ENCODE results near the gene ASH1L.
"Not testable (repeated sequence)": the region's sequence is repeated elsewhere in the genome, so short reads cannot be mapped to it uniquely, and the experiment has no call there.

Gene ASH1L

GRCh38 chr1:155555915-155556314 is 6.7 kb downstream of the ASH1L start:
- no peak for DNase-seq (ENCODE audit: low read depth)

GRCh38 chr1:155553349-155553748 is 9.3 kb downstream of the ASH1L start:
- DNase-seq (ENCODE audit: low read depth) = no peak

- DNase-seq (ENCODE audit: low read depth) = no peak
Measured at GRCh38 chr1:155548706-155549105, 13.9 kb downstream of the ASH1L start.

- no peak for DNase-seq (ENCODE audit: low read depth)
Measured at GRCh38 chr1:155540000-155540874, 22.4 kb downstream of the ASH1L start.

GRCh38 chr1:155537193-155537592 is 25.4 kb downstream of the ASH1L start:
- no peak for DNase-seq (ENCODE audit: low read depth)

GRCh38 chr1:155531624-155532023 is 31.0 kb downstream of the ASH1L start:
- no peak for DNase-seq (ENCODE audit: low read depth)

- no peak for DNase-seq (ENCODE audit: low read depth)
Measured at GRCh38 chr1:155529929-155530328, 32.7 kb downstream of the ASH1L start.

GRCh38 chr1:155529109-155529508 is 33.5 kb downstream of the ASH1L start:
- DNase-seq (ENCODE audit: low read depth) = no peak

GRCh38 chr1:155527677-155528076 is 34.9 kb downstream of the ASH1L start:
- DNase-seq (ENCODE audit: low read depth) = peak; percentile 39

GRCh38 chr1:155526356-155526755 is 36.2 kb downstream of the ASH1L start:
- DNase-seq (ENCODE audit: low read depth) = no peak

GRCh38 chr1:155522069-155522468 is 40.5 kb downstream of the ASH1L start:
- DNase-seq (ENCODE audit: low read depth) = peak; percentile 26

GRCh38 chr1:155518484-155518883 is 44.1 kb downstream of the ASH1L start:
- DNase-seq (ENCODE audit: low read depth) = no peak

GRCh38 chr1:155514582-155515187 is 47.9 kb downstream of the ASH1L start:
- DNase-seq (ENCODE audit: low read depth) = no peak

GRCh38 chr1:155513300-155513916 is 49.2 kb downstream of the ASH1L start:
- peak; percentile 73 for DNase-seq (ENCODE audit: low read depth)

GRCh38 chr1:155511385-155511784 is 51.2 kb downstream of the ASH1L start:
- DNase-seq (ENCODE audit: low read depth) = not testable (repeated sequence)

- DNase-seq (ENCODE audit: low read depth) = no peak
Measured at GRCh38 chr1:155509064-155509463, 53.5 kb downstream of the ASH1L start.

- DNase-seq (ENCODE audit: low read depth) = no peak
Measured at GRCh38 chr1:155507945-155508344, 54.7 kb downstream of the ASH1L start.

- DNase-seq (ENCODE audit: low read depth) = not testable (repeated sequence)
Measured at GRCh38 chr1:155505963-155506362, 56.6 kb downstream of the ASH1L start.

- peak; percentile 60 for DNase-seq (ENCODE audit: low read depth)
Measured at GRCh38 chr1:155504207-155504606, 58.4 kb downstream of the ASH1L start.

GRCh38 chr1:155499953-155500639 is 62.5 kb downstream of the ASH1L start:
- peak; percentile 8 for DNase-seq (ENCODE audit: low read depth)

- DNase-seq (ENCODE audit: low read depth) = no peak
Measured at GRCh38 chr1:155499263-155499662, 63.3 kb downstream of the ASH1L start.

- DNase-seq (ENCODE audit: low read depth) = not testable (repeated sequence)
Measured at GRCh38 chr1:155493595-155493994, 69.0 kb downstream of the ASH1L start.

Measured in ELR (cell line).